HG03159 (cell line): Measurements from ENCODE around the gene CFAP100.

ENCODE experiments used
- ATAC-seq: cut with Tn5 transposase; IDR thresholded peaks from one replicate; pipeline ENCODE4 v1.9.1; 2021; ENCODE audit warnings: mild to moderate bottlenecking, moderate library complexity; ENCODE audit not compliant: unreplicated experiment

CFAP100 gene

DNA sequence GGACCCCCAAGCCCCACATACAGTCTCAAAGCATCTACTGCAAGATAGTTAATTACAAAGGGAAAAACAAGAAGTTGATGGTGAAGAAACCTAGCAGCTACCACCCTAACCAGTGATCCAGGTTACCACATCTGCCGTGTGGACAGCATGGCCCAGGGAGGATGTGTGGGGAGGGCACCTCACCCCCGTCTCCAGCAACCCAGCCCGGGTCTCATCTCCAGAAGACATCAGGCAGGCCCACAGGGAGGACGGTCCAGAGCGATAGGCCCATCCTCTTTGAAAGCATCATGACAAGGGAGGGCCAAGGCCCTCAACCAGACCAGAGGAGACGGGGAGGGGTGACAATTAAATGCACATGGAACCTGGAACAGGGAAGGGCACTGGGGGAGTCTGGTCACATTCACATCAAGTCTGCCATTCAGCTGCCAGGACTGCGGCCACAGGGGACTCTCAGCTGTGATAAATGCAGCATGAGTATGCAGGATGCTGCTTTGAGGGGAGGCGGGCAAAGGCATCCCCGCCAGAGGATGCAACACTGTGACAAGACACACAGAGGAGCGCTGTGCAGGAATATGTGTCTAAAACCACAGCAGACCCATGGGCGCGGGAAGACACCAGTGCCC, 62.2 kb downstream of the CFAP100 start:
- no peak for ATAC-seq

GRCh38 chr3:126459111-126459762, 64.5 kb downstream of the CFAP100 start:
- ATAC-seq = no peak

DNA sequence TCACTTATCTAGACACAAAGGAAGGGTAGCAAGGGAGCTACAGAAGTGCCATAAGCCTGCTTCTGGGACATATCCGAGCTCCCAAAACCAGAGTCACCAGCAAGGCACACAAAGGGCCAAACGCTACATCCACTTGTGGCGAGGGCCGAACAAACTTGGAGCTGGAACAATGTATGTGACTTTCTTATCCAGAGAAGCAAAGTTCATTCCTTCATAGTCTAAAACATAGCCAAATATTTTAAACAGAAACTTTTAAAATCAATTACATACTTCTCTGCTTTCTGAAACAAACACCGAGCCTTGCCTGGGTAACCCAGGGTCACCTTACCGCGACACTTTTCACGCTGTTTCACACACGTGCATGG, 65.0 kb downstream of the CFAP100 start:
- ATAC-seq = no peak

- no peak for ATAC-seq
Observed at GRCh38 chr3:126460381-126460780, 65.7 kb downstream of the CFAP100 start.

GRCh38 chr3:126461450-126462070, 66.9 kb downstream of the CFAP100 start:
- ATAC-seq = no peak

GRCh38 chr3:126463521-126463920, 68.8 kb downstream of the CFAP100 start:
- no peak for ATAC-seq

DNA sequence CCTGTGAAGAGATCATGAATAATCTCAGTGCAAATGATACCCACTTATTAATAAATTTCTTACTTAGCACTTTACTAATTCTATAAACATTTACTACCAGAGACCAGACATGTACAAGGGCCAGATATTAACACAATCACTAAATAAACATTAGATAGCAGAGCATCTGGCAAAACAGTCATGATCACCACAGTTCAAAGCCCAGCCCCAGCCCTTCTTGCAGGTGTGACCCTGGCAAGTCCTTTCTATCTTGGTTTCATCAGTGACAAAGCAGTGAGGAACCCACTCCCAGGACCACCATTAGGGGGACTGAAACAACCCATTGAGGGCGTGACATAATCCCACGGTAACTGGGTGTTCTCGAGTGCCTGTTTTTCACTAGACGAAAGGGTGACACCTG, 69.4 kb downstream of the CFAP100 start:
- no peak for ATAC-seq

GRCh38 chr3:126464494-126464893, 69.8 kb downstream of the CFAP100 start:
- no peak for ATAC-seq

DNA sequence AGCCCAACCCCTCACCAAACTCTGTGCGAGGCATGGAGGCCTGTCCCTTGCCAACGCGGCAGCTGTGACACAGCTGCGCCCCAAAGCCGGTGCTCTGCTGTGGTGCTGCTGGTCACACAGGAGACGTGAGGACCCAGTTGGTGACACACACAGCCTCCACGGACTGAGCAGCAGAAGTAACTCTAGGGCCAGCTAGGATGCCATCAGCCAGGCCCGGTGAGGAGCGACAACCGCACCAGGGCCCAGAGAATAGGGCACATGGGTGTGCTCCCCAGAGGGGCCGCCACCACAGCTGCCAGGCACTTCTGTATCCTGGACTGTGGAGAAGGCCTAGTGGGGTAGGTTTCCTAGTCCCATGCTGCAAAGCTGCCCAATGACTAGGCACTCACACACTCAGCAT, 70.3 kb downstream of the CFAP100 start:
- ATAC-seq = no peak

DNA sequence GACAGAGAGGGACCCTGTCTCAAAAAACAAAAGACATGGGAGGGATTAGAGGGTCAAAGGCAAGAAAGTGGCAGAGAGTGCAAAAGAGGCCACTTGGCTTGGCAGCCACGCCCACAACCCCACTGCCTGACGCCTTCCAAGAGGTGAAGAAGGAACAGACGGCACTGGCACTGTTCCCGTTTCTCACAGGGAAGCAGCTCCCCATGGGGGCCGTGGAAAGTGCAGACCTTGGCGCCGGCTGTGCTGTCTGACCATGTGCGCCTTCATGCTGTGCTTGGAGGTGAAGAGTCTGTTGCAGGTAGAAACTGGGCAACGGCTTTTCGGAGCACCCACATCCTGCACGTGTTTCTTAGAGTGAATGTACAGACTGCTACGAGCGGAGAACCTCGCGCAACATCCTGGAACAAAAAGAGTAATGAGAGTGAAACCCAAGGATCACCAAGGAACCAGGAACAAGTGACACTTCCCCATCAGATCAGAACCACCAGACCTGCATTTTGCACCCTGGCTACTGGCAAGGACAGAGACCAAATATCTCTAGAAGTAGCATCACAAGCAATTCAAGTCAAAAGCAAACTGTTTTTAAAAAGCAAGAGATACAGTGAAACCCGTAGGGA, 71.3 kb downstream of the CFAP100 start:
- no peak for ATAC-seq

- ATAC-seq = no peak
Observed at GRCh38 chr3:126466886-126467610, 72.3 kb downstream of the CFAP100 start.

GRCh38 chr3:126467611-126467955, 72.9 kb downstream of the CFAP100 start:
- ATAC-seq = no peak

GRCh38 chr3:126468028-126468891, 73.6 kb downstream of the CFAP100 start:
- ATAC-seq = no peak

GRCh38 chr3:126469479-126469878, 74.8 kb downstream of the CFAP100 start:
- ATAC-seq = no peak

DNA sequence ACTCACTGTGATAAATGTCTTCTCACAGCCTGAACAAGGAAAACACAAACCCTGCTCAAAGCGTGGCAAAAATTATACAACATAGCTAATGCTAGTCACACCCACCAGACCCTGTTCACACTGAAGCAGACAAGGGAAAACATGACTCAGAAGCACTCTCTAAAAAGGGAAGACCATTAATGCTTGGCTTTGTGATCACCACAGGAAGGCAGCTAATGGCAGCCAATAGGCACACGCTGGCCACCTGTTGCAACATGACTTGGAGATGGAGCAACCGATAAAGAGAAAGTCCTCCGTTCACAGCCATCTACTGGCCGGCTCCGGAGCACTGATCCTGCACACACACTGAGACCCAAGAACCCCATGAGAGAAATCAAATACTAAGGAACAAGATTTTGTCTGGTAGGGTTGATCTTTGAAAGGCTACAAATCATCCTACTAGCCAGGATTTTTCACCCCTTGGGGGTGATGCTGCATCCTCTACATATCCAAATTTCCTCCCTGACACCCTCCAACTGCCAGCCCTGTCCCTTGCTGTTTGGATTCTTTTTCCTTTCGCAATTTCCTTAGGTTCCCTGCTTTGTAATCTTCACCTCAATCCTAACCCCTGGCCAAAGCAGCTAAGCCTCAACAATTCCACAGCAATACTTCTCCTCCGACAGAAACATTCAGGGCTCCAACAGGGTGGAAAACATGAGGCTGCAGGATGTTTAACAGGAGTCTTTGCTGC, 77.7 kb downstream of the CFAP100 start:
- ATAC-seq = no peak

DNA sequence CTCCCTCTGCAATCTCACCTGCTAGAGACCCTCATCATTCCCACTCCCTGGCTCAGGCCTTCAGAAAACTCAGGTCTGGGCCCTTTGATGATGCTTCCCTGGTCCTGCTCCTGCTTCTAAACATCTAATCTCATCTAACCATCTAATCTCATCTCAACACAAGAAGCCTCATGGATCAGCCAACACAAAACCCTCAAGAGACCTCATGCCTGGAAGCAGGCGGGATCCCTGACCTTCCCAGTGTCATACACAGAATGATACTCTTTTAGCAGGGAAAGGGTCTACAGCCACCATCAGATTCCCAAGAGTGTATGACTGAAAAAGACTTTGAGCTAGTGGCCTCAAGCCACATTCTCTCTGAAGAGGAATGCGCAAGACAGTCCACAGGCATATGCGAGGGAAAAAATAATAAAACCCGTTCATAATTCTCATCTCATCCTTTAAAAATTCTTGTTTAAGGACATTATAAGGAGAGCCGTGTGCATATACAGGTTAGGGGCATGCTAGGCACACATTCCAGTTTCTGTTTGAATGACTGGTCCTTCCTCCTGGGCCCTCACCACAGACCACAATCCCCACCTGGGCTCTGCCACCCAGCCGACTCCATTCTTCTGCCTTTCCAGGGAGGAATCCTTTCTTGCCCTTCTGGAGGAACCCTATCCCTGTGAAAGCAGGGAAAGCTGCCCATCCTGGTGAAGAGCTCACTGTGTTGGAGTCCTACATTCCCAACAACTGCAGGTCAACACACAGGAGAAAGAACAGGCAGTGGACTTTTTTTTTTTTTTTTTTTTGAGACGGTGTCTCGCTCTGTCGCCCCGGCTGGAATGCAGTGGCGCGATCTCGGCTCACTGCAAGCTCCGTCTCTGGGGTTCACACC, 78.8 kb downstream of the CFAP100 start:
- ATAC-seq = no peak

- ATAC-seq = peak; percentile 22
Observed at GRCh38 chr3:126474498-126475412, 80.0 kb downstream of the CFAP100 start.
